Germinal center (tissue), 1 donor: ENCODE results near the gene COPG1.

Source experiments
- DNase-seq: peaks from one replicate; pipeline ENCODE4 v3.0.0; 2012; ENCODE audit warnings: mixed read lengths, low spot score

COPG1 gene

DNA sequence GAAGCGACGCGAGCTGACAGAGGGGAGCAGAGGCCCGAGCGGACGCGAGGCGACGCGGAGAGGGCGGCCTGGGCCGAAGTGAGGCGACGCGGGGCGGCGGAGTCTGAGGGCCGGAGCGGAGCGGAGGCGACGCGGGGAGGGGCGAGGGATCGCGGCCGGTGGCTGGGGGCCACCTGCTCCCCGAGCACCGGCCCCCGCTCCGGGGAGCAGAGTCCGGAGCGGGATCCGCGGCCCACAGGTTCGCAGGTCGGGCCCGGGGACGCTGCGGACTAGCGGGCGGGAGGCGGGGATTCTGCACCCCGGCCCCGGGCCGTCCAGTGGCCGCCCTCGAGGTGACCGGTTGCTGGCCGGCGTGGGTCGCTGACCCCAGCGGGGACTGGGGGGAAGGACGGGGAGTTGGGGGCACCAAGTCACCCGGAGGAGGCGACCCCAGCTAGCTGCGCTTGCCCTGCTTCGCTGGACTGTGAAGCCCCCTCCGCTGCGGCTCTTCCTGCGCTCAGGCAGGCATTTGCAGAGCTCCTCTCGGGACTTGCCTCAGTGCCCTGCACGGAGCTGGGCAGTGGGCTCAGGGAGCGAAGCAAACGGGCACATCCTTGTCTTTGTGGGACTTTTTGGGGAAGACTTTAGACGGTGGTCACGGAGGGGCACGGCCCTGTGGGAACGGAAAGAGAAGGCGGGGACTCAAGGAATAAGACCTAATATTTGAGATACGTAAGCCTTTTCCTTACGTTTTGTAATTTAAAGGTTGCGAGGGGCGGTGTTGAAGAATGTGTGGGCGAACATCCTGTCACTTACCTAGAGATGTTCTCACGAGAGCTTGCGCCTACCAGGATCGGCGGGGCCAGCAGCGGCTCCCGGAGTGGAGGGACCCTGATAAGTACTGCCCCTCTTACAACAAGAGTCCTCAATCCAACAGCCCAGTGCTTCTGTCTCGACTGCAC, 29.8 kb downstream of the COPG1 start:
- DNase-seq, result peak; percentile 23

DNA sequence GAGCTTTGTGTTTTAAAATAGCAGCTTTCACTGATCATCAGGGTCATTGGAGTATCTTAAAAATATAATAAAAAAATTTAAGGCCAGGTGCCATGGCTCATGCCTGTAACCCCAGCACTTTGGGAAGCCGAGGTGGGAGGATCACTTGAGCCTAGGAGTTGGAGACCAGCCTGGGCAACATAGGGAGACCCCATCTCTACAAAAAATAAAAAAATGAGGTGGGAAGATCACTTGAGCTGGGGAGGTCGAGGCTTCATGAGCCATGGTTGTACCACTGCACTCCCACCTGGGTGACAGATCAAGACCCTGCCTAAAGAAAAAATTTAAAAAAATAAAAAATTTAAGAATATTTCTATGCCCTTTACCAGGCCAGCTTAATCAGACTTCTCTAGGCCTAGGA, 30.8 kb downstream of the COPG1 start:
- no peak for DNase-seq

DNA sequence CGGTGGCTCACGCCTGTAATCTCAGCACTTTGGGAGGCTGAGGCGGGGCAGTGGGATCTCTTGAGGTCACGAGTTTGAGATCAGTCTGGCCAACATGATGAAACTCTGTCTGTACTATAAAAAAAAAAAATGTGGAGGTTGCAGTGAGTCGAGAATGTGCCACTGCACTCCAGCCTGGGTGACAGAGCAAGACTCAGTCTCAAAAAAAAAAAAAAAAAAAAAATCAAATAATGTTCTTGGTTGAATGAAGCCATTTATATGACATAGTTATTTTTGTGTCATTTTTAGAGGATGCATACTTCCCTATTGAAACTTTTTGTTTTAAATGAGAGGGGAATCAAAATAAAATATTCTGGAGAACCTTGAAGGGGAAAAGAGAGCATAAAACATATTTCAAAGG, 32.3 kb downstream of the COPG1 start:
- DNase-seq, result peak; percentile 16

DNA sequence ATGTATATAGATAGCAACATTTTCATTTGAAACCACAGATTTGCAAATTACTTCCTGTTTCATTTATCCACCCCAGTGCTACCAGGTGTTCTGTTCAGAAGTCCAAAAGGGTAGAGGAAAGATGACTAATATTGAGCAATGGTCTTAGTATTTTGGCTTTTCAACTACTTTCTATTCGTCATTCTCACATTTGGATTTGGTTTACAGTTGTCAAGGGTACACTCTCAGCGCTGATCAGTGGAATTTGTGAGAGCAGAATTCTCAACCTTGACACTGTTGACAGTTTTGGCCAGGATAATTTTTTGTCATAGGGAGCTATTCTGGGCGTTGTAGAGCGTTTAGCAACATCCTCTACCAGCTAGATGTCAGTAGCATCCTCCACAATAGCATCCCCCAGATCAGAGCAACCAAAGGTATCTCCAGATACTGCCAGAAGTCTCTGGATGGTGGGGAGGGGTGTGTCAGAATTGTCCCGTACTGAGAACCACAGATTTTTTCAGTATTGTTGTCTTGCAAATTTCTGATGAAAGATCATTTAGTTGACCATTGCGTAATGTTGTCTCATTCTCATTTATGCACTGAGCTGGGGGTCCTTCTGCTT, 33.4 kb downstream of the COPG1 start:
- DNase-seq, result peak; percentile 77

DNA sequence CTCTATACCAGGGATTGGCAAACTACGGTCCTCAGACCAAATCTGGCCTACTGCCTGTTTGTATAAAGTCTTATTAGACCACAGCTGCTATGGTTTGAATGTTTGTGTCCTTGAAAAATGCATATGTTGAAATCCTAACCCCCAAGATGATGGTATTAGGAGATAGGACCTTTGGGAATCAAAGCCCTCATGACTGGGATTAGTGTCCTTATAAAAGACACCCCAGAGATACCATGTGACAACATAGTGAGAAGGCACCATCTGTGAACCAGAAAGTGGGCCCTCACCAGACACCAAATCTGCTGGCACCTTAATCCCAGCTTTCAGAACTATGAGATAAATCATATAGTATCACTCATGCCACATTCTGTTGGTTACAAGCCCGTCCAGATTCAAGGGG, 36.7 kb downstream of the COPG1 start:
- no peak for DNase-seq

DNA sequence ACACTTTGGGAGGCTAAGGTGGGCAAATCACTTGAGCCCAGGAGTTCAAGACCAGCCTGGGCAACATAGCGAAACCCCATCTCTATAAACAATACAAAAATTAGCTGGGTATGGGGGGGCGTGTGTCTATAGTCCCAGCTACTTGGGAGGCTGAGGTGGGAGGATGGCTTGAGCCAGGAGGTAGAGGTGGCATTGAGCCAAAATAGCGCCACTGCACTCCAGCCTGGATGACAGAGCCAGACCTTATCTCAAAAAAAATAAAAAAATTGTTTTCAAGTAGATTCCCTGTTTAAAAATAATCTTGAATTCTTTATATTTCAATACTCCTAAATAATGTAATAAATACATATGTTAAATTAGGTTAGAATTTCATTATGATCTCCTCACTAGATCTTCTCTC, 39.0 kb downstream of the COPG1 start:
- no peak for DNase-seq

DNA sequence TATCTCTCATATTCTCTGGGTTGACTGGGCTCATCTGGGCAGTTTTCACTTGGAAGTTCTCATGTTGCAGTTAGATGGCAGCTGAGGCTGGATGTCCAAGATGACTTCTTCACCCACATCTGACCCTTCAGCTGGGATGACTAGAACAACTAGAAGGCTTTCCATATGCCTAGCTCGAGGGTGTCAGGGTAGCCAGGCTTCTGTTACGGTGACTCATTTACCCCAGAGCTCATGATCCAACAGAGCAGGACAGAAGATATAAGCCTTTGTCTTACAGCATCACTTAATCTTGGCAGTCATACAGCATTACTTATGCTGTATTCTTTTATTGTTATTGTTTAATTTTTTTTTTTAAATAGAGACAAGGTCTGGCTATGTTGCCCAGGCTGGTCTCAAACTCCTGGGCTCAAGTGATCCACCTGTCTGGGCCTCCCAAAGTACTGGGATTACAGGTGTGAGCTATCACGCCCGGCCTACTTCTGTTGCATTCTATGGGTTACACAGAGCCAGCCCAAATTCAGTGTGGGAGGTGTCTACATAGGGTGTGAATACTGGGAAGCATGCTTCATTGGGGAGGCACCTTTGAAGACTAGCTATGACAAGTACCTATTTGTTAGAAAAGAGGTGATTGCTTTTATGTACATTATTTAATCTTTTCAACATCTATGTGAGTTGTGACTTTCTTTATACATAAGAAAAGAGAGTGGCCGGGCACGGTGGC, 40.0 kb downstream of the COPG1 start:
- DNase-seq, result no peak

DNA sequence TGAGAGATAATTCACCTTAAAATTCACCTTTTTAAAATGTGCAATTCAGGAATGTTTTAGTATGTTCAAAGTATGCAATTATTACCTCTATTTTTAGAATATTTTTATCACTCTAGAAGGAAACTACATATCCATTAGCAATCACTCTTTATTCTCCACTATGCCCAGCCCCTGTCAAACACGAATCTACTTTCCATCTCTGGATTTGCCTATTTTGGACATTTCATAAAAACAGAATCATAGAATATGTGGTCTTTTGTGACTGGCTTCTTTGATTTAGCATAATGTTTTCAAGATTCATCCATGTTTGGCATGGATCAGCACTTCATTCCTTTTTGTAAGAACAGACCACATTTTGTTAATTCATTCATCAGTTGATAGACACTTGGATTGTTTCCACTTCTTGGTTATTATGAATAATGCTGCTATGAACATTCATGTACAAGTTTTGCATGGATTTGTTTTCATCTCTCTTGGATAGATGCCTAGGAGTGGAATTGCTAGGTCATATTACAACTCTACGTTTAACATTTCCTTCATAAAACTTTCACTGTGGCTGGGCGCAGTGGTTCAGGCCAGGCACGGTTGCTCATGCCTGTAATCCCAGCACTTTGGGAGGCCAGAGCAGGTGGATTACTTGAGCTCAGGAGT, 42.0 kb downstream of the COPG1 start:
- DNase-seq, result no peak

DNA sequence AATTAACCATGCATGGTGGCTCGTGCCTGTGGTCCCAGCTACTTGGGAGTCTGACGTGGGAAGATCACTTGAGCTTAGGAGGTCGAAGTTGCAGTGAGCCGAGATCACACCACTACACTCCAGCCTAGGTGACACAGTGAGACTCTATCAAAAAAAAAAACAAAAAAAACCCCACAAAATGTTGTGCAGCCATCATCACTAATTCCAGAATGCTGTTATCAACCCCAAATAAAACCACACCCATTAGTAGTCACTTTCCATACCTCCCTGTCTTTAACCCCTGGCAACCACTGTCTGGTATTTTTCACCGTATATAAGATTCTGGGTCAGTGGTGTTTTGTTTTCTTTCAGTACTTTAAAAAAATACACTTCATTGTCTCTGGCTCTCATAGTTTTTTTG, 45.9 kb downstream of the COPG1 start:
- no peak for DNase-seq

DNA sequence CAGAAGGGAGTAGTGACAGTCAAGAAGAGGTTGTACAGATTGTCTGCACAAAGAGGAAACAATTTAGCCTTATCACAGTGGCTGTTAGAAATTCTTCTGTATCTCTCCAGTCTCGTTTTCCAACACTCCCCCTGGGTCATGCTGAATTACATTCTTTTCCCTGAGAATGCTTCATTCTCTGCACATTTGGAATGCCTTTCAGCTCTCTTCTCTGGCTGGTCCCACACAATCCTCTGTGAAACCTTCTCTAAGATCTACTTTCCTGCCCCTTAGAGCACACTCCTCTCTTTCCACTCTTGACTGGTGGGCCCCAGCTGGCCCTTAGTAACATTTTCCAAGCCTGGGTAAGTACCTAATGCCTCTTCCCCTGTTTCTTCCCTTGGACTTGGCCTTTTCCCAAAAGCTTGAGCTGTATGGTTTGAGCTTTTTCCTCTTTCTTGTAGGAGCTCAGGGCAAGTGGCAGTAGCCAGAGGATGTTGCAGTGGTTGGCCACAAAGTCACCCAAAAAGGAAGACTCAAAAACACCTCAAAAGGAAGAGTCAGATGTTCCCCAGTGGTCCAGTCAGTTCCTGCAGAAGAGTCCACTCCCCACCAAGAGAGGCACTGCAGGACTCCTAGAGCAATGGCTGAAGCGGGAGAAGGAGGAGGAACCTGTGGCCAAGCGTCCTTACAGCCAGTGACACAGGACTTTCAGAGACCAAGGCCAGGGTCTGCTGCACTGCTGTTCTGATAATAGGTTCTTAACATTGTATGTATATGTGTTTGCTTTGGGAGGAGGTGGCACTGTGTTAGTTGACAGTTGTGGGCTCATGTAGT, 54.9 kb downstream of the COPG1 start:
- DNase-seq, result no peak

DNA sequence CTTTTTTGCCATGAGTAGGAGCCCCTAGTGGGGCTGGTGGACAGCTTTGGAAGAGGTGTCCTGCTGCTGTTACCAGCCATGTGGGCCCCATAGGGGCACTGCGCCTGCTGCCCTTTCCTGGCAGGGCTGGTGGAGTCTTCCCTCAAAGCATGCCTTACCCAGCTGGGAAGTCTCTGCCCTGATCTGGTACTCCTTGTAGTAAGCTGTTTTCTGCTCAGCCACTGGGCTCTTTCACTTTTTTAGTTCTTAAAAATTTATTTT, 55.5 kb downstream of the COPG1 start:
- DNase-seq, result no peak

DNA sequence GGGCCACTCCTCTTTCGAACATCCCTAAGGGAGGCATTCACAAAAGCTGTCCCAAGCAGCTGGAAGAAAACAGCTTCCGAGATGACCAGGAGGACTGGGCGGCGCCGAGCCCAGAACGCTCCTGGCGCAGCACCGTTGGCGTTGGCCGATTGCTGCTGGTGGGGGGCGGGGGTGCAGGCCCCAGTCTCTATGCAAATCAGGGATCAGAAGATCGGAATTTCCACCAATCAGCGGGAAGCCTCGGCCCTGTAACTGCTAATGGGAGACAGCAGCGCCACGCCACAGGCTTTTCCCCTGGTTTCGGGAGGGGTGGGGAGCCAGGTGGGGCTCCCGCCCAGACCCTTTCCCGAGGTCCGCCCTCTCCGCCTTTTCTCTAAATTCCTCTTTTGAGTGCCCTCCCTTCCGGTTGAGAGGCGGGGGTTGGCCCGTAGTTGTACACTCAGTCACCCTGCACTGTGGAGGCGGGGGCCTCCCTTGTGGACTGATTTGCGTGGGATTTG, 56.2 kb downstream of the COPG1 start:
- peak; percentile 58 for DNase-seq

DNA sequence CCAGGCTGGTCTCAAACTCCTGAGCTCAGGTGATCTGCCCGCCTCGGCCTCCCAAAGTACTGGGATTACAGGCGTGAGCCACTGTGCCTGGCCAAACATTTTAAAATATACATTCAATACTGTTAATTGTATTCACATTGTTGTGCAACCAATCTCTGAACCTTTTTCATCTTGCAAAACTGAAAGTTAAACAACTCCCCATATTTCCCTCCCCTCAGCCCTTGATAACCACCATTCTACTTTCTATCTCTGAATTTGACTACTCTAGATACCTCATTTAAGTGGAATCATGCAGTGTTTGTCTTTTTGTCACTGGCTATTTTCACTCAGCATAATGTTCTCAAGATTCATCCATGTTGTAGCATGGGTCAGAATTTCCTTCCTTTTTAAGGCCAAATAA, 59.2 kb downstream of the COPG1 start:
- DNase-seq, result no peak

DNA sequence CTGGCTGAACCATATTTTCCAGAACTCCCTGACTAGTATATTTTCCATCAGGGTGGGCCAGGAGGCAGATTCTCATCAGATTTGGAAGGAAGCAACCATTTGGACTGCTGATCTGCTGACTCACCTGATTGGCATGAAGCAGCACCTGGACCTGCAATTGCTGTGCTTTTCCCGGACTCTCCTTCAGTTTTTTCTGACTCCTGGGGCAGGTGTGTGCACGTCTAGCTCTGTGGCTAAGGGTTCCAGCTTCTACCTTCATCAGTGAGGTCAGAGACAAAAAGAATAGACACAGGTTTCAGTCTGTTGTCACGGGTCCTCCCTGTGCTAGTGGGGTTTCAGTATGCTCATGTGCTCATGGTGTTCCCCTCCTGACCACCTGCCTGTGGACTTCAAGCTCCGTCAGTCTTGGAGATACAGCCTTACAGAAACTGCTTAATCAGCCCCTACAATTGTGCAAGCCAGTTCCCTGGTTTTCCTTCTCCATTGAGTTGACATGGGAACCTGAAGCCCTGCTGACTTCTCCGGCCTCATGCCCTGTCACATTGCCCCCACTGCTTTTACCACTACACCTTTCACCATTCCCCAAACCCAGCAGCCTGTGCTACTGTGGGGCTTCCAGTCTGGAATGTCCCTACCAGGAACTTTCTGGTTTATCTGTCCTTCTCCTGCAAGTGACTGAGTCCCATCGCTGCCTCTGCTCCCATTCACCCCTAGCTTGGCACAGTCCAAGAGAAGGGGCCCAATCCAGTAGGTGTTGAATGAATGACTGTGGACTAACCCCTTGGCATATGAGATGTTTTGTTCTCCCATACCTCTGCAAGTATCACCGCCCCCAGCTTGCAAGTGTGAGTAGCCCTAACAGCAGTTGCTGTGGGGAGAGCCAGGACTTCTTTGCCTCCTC, 61.0 kb downstream of the COPG1 start:
- no peak for DNase-seq

DNA sequence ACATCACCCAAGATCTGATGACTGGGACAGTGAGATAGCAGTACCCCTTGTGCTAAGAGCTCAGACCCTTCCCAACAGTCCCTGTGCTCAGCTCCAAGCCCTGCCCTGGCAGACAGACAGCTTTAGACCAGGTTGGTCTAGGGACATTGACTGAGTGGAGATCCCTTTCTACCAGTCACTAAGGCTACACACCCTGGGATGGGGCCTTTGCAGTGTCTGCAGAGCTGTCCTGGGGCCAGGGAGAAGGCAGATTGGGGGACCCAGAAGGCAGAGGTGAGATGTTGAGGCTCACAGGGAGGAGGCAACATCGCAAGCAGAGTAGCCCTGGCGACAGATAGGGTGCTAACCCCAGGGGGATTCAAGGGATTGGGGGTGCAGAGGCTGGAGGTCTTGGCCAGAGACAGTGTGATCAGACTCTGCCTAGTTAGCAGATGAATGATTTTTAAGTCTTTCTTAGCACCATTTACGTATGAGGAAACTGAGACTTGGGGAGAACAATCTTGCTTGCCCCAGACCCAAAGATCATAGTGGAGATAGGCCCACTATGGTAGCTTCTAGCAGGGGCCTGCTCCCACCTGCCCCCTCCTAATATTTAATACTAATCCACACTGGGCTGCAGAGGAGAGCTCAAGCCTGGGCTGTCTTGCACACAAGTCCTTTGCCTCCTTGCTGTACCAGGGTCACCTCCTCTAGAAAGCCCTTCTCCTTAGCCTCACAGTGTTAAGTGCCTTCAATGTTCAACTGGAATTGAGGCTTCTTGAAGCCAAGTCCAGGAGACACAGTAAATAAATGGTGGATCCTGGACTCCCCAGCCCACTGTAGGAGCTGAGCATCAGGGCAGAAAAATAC, 61.9 kb downstream of the COPG1 start:
- DNase-seq, result no peak

DNA sequence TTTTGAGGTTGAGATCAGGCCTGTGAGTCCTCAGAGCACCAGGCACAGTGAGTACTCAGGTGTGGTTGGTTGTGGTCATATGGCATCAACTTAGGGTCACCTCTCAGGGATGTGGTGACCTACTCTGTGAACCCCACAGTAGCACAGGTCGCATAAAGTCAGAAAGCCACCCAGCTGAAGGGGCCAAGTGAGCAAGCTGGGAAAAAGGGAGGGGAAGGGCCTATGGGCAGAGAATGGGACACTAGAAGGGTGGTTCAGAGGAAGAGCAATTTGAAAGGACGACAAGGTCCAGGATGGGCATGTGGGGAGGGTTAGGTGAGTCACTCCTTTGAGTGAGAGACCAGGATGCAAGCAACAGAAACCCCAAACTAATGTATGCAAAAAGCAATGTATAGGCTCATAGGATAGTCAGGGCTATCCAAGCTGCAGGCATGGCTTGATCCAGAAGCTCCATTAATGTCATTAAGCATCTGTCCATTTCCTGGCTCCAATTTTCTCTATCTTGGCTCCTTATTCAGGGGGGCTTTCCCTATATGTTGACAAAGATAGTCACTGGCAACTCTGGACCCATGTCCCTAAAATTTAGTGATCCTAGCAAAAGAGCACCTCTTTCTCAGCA, 62.7 kb downstream of the COPG1 start:
- DNase-seq, result no peak

DNA sequence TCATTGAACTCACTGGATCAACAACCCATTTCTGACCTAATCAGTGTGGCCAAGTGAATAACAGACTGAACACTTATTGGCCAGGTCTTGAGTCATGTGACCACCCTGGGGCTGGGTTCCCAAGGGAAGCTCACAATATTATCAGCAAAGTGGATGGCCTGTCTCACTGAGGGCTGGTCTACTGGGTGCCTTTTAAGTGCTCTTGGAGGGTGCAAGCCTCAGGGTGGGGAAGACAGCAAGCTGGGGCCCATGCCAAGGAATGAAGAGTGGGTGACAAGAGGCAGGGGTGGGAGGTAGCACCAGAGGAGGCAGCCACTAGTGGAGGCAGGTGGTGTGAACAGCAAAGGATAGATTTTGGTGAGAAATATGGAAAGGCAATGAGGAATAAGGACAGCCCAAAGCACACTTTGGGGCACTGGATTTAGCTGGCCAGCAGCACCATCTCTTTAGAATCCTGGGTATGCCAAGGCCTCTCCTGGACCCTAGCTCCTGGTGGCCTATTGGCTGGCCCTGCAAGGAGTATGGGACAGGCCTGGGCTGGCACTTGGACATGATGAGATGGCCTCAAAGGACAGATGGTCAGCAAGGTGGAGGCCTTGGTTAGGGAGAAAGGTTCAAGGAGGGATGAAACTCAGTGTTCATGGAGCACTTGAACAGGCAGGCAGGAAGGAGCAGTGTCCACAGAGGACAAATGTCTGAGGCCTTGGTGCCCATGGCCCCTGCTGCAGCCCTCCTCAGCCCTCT, 63.4 kb downstream of the COPG1 start:
- DNase-seq, result no peak

DNA sequence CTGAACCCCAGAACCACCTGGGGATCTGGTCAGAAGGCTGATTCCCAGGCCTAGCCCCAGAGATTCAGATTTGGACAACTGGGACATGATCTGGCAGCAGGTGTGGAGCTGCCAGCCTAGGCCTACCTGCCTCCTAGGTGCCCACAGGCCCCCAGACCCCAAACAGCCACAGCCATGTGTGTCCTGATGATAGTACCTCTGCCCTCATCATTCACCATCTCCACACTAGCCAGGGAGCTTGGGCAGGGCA, 63.9 kb downstream of the COPG1 start:
- no peak for DNase-seq
